K562 (cell line): Measurements from ENCODE around the gene SEPHS2. TPM values are rescaled to one million over a fixed set of nuclear protein-coding genes. Genes with fewer than 3 reads are reported as not detected.

Experiments used
- ATAC-seq: fragments of 200-7000 bp; cut with Tn5 transposase; 3 replicates; pipeline ENCODE4 v1.9.1; 2020; ENCODE audit warnings: moderate library complexity
- BruUV-seq: library from RNA; stranded (reverse); fragments of 400-500 nt; replicated peaks from 2 replicates; lab custom pipeline; 2021; lab: Mats Ljungman, UMichigan
- CTCF ChIA-PET: fragments of 300-600 bp; formaldehyde crosslinking; extraction: SDS; loops from one replicate; lab custom pipeline; 2021; ENCODE audit warnings: low intra/inter-chr PET ratio; lab: Yijun Ruan, JAX
- POLR2A ChIA-PET: fragments of 300-600, 350-650 bp; sonication (Branson Sonifier 250); formaldehyde crosslinking; extraction: SDS; loops from one replicate; lab custom pipeline; 2021; ENCODE audit warnings: antibody characterized with exemption, inconsistent platforms; lab: Yijun Ruan, JAX
- DNase-seq, 4 experiments: peaks; one replicate each; pipeline versions ENCODE4 v3.0.0 to v3.0.0-alpha.2; 2011 to 2018; ENCODE audit warnings: low spot score in 3 of 4, mixed read lengths in 3 of 4; ENCODE audit errors: extremely low read depth in 1 of 4
- FAIRE-seq: peaks from 2 replicates; lab custom pipeline; 2011; peaks lifted over from hg19 to GRCh38; lab: Jason Lieb, UNC
- H2AFZ ChIP-seq: 2 replicates; pipeline ENCODE4 v1.6.0; 2011; ENCODE audit warnings: low read depth, low read length, control low read depth, inconsistent platforms
- H3K27ac ChIP-seq: fragments of 200-600 bp; 3 replicates; pipeline ENCODE4 v1.8.0; 2011; ENCODE audit warnings: low read depth, mild to moderate bottlenecking, control low read depth, inconsistent platforms, low read length, moderate library complexity, mixed read lengths; ENCODE audit errors: extremely low read depth
- H3K27me3 ChIP-seq, 2 experiments: fragments of 300-600 bp in 1 of 2; 2 replicates in 1 of 2; 3 replicates in 1 of 2; pipeline versions ENCODE4 v1.6.0 to v1.8.0; 2011; ENCODE audit warnings: inconsistent platforms in 2 of 2, low read length in 2 of 2, mild to moderate bottlenecking in 1 of 2, mixed read lengths in 1 of 2, moderate library complexity in 1 of 2; ENCODE audit not compliant: control insufficient read depth in 2 of 2, insufficient read depth in 2 of 2
- H3K36me3 ChIP-seq: fragments of 300-600 bp; 3 replicates; pipeline ENCODE4 v1.8.0; 2011; ENCODE audit warnings: mild to moderate bottlenecking, low read length, inconsistent platforms; ENCODE audit not compliant: control insufficient read depth, insufficient read depth
- H3K4me1 ChIP-seq, 2 experiments: fragments of 200-600 bp in 1 of 2; replicated peaks in 1 of 2; 2 replicates in 1 of 2; 3 replicates in 1 of 2; pipeline versions ENCODE4 v1.5.1 to v1.8.0; 2011; ENCODE audit warnings: inconsistent platforms in 2 of 2, low read length in 2 of 2, mild to moderate bottlenecking in 1 of 2, mixed read lengths in 1 of 2, moderate library complexity in 1 of 2; ENCODE audit not compliant: control insufficient read depth in 2 of 2, insufficient read depth in 2 of 2
- H3K4me2 ChIP-seq: 2 replicates; pipeline ENCODE4 v1.6.1; 2011; ENCODE audit warnings: low read length, control low read depth, inconsistent platforms, mixed read lengths; ENCODE audit not compliant: insufficient read depth
- H3K4me3 ChIP-seq: fragments of 200-600 bp; sonication (generic), shearing (Covaris generic); 2 replicates; pipeline ENCODE4 v1.5.1; 2016; ENCODE audit warnings: control low read depth, inconsistent platforms
- H3K79me2 ChIP-seq: fragments of 200-600 bp; 3 replicates; pipeline ENCODE4 v1.8.0; 2011; ENCODE audit warnings: low read length, inconsistent platforms; ENCODE audit not compliant: control insufficient read depth, insufficient read depth
- H3K9ac ChIP-seq, 2 experiments: 2 replicates each; pipeline versions ENCODE4 v1.6.0 to v1.6.1; 2011; ENCODE audit warnings: low read depth in 2 of 2, low read length in 2 of 2, control low read depth in 1 of 2, inconsistent platforms in 1 of 2, mild to moderate bottlenecking in 1 of 2, mixed read lengths in 1 of 2; ENCODE audit not compliant: insufficient read depth in 1 of 2
- H3K9me1 ChIP-seq: one replicate; pipeline ENCODE4 v1.6.0; 2011; ENCODE audit warnings: inconsistent platforms, mild to moderate bottlenecking, low read length, moderate library complexity; ENCODE audit not compliant: control insufficient read depth, insufficient read depth
- H3K9me3 ChIP-seq: replicated peaks from 2 replicates; pipeline ENCODE4 v1.5.1; 2011; ENCODE audit warnings: low read depth, low read length, inconsistent platforms; ENCODE audit not compliant: control insufficient read depth, insufficient read depth
- H4K20me1 ChIP-seq: replicated peaks from 2 replicates; pipeline ENCODE4 v1.6.1; 2011; ENCODE audit warnings: low read length, inconsistent platforms, mixed read lengths; ENCODE audit not compliant: control insufficient read depth, insufficient read depth
- ASH1L ChIP-seq: fragments of 450-650 bp; IDR thresholded peaks from 2 replicates; pipeline ENCODE4 v1.6.1; 2018; ENCODE audit warnings: borderline replicate concordance, mild to moderate bottlenecking, low read depth; ENCODE audit not compliant: partially characterized antibody
- CHD4 ChIP-seq: fragments of 200-600 bp; sonication (generic); IDR thresholded peaks from 3 replicates; pipeline ENCODE4 v1.6.1; 2012; ENCODE audit warnings: low read depth, mild to moderate bottlenecking, mixed read lengths, low read length, inconsistent platforms; ENCODE audit not compliant: insufficient read depth, insufficient replicate concordance, poor library complexity, severe bottlenecking
- DMBX1 ChIP-seq: fragments of 250-450 bp; sonication (Bioruptor Pico); IDR thresholded peaks from 2 replicates; pipeline ENCODE4 v1.8.0; 2022; ENCODE audit warnings: inconsistent platforms, mild to moderate bottlenecking, moderate library complexity, borderline replicate concordance
- FOXP4 ChIP-seq: sonication (generic); formaldehyde crosslinking; IDR thresholded peaks from 2 replicates; pipeline ENCODE4 v1.8.0; 2022; ENCODE audit warnings: mild to moderate bottlenecking, missing genetic modification reagents, borderline replicate concordance
- GTF2F1 ChIP-seq: IDR thresholded peaks from 2 replicates; pipeline ENCODE4 v1.6.1; 2011; ENCODE audit warnings: low read depth, low read length, improper control_type of control experiment
- MEIS2 ChIP-seq: fragments of 450-650 bp; IDR thresholded peaks from 2 replicates; pipeline ENCODE4 v1.6.1; 2014; ENCODE audit warnings: mild to moderate bottlenecking; ENCODE audit not compliant: partially characterized antibody
- MXI1 ChIP-seq: IDR thresholded peaks from 2 replicates; pipeline ENCODE4 v1.6.1; 2011; ENCODE audit warnings: low read depth, mild to moderate bottlenecking, improper control_type of control experiment, low read length
- NCOA1 ChIP-seq: fragments of 450-650 bp; IDR thresholded peaks from 2 replicates; pipeline ENCODE4 v1.6.1; 2016; ENCODE audit warnings: low read depth
- NRF1 ChIP-seq, 2 experiments: fragments of 450-650 bp; IDR thresholded peaks in 1 of 2; conservative IDR thresholded peaks in 1 of 2; 2 replicates each; pipeline ENCODE4 v1.6.1; 2014; ENCODE audit warnings: mild to moderate bottlenecking in 2 of 2
- POLR2G ChIP-seq: fragments of 200-400 bp; formaldehyde crosslinking; IDR thresholded peaks from 2 replicates; pipeline ENCODE4 v1.6.1; 2017; ENCODE audit warnings: low read depth, mild to moderate bottlenecking, antibody characterized with exemption, low read length, moderate library complexity
- POLR3G ChIP-seq: IDR thresholded peaks from 2 replicates; pipeline ENCODE4 v1.6.1; 2011; ENCODE audit not compliant: insufficient read length, insufficient replicate concordance; ENCODE audit errors: extremely low read depth
- SOX6 ChIP-seq: fragments of 450-650 bp; IDR thresholded peaks from 2 replicates; pipeline ENCODE4 v1.6.1; 2014; ENCODE audit warnings: mild to moderate bottlenecking
- VEZF1 ChIP-seq: fragments of 200-800 bp; sonication (Bioruptor generic); IDR thresholded peaks from 2 replicates; pipeline ENCODE4 v1.6.1; 2017; ENCODE audit warnings: missing genetic modification characterization, missing compliant biosample characterization
- ZBTB43 ChIP-seq: sonication (generic); formaldehyde crosslinking; IDR thresholded peaks from 2 replicates; pipeline ENCODE4 v1.8.0; 2023; ENCODE audit warnings: mild to moderate bottlenecking, missing genetic modification reagents
- ZC3H11A ChIP-seq: IDR thresholded peaks from 2 replicates; pipeline ENCODE4 v1.6.1; 2012; ENCODE audit warnings: low read depth, low read length, improper control_type of control experiment
- ZNF551 ChIP-seq: fragments of 250-450 bp; sonication (Bioruptor Pico); IDR thresholded peaks from 2 replicates; pipeline ENCODE4 v1.5.0; 2021; ENCODE audit warnings: mild to moderate bottlenecking, moderate library complexity
- ZNF561 ChIP-seq: fragments of 450-650 bp; formaldehyde crosslinking; conservative IDR thresholded peaks from 2 replicates; pipeline ENCODE4 v1.4.0; 2020; ENCODE audit warnings: mild to moderate bottlenecking, moderate library complexity
- WGBS: fragments of 100-300 bp; shearing (Covaris generic); methylation state at CpG from one replicate; pipeline ENCODE4 v1.1.6; 2016; ENCODE audit warnings: low coverage, mixed read lengths; ENCODE audit not compliant: insufficient coverage; ENCODE audit errors: missing lambda C conversion rate; 5-methylcytosine and 5-hydroxymethylcytosine counted together
- in situ Hi-C: fragments of 300-500 bp; cut with MboI; formaldehyde crosslinking; loops from 4 replicates; pipeline ENCODE4 v1.15.0; 2018; ENCODE audit warnings: inconsistent platforms, mixed read lengths
- intact Hi-C: fragments of 100-400 bp; cut with micrococcal nuclease; formaldehyde crosslinking; loops from 2 replicates; pipeline ENCODE4 v1.14.2; 2022
- polyA plus RNA-seq, 8 experiments: library from polyadenylated mRNA; depleted of rRNA in 4 of 8; stranded (reverse) in 5 of 8; unstranded in 3 of 8; fragments of >200 nt; fragmentation: Nextera tagmentation in 2 of 8; fragmentation: Illumina TruSeq in 1 of 8; extraction: Ambion mirVana in 2 of 8; extraction: Trizol in 1 of 8; gene quantifications; 2 replicates each; pipeline versions ENCODE4 v1.2.1 to v1.2.3, GENCODE V29; 2011 to 2014; ENCODE audit warnings: inconsistent platforms in 1 of 8, missing spikeins in 1 of 8
- total RNA-seq, 7 experiments: library from RNA; depleted of rRNA in 6 of 7; stranded (reverse); fragments of >200 nt in 6 of 7; fragmentation: Illumina TruSeq in 2 of 7; extraction: Trizol in 2 of 7; gene quantifications; 2 replicates each; pipeline versions ENCODE4 v1.2.1 to v1.2.3, GENCODE V29; 2011 to 2021; ENCODE audit warnings: low replicate concordance in 1 of 7

SEPHS2 gene
- total and polyA plus RNA-seq, 9 of the 15 experiments (the other 6 are each of a cell fraction or from before 2014, with no cell fraction given) = 20.9 to 90.6 (median 43.4) TPM

- intact Hi-C loops = loop anchor here (5.0 kb wide), 2 partner anchors 37 to 107 kb away; partner anchors contain the start of gene ZNF768
Measured at GRCh38 chr16:30490210-30490609, 44.5 kb upstream of the SEPHS2 start.

More at GRCh38 chr16:30490210-30490609, 44.5 kb upstream of the SEPHS2 start:
- CTCF ChIA-PET = no interaction called here
- peaks cover 7 to 17% of the 10 kb centered on the region in 2 experiments; a peak in 4 of 5 replicates for H3K4me1 ChIP-seq
- TF ChIP-seq GTF2F1 (no peak), SOX6 (no peak), ZC3H11A (no peak), DMBX1 (CRISPR knock-in tag) (no peak), ASH1L (no peak), ZNF551 (CRISPR knock-in tag) (no peak), NRF1 (conservative IDR thresholded peaks at IDR 0.05 in 1 of 2, IDR thresholded peaks at IDR 0.05 in 1 of 2) (no peak), ZBTB43 (CRISPR knock-in tag) (no peak), POLR3G (no peak), FOXP4 (no peak), MEIS2 (no peak), VEZF1 (no peak), CHD4 (no peak), NCOA1 (no peak), MXI1 (no peak), ZNF561 (no peak), POLR2G (no peak)
- no peak overlapping the region for H3K27ac ChIP-seq
- in situ Hi-C loops = no loop called here
- H2AFZ ChIP-seq = no peak overlapping the region
- H4K20me1 ChIP-seq = no peaks in the 10 kb centered on the region
- H3K4me3 ChIP-seq = no peak overlapping the region
- H3K79me2 ChIP-seq = no peaks in the 10 kb centered on the region
- no peak for ATAC-seq
- WGBS = 71% methylated on average over 3 of the region's 6 CpGs
- no peak overlapping the region; a peak in 1 of 4 replicates for H3K9ac ChIP-seq
- no peak overlapping the region for H3K4me2 ChIP-seq
- DNase-seq = no peak
- H3K9me3 ChIP-seq = no peaks in the 10 kb centered on the region
- H3K36me3 ChIP-seq = no peaks in the 10 kb centered on the region
- no TSS peak for BruUV-seq
- H3K9me1 ChIP-seq = no peaks in the 10 kb centered on the region
- H3K27me3 ChIP-seq = no peaks in the 10 kb centered on the region
- no peak for FAIRE-seq
- POLR2A ChIA-PET = interaction anchor here (0.5 to 0.7 kb wide), 2 partner anchors 45 to 115 kb away, joined by 3 read pairs; partner anchors contain the start of gene SEPHS2
